PC-9 (cell line): ENCODE measurements around the gene DCHS1. TPM values are rescaled to one million over a fixed set of nuclear protein-coding genes. Genes with fewer than 3 reads are reported as not detected.

ENCODE experiments used
- BruUV-seq: library from RNA; stranded (reverse); fragments of 400-500 nt; replicated peaks from 2 replicates; lab custom pipeline; 2021; lab: Mats Ljungman, UMichigan
- CTCF ChIA-PET: fragments of 300-600 bp; sonication (Branson Sonifier 250); formaldehyde crosslinking; loops from one replicate; lab custom pipeline; 2022; ENCODE audit warnings: antibody characterized with exemption; lab: Charles Lee
- POLR2A ChIA-PET: fragments of 300-600 bp; sonication (Branson Sonifier 250); formaldehyde crosslinking; loops from one replicate; lab custom pipeline; 2022; ENCODE audit warnings: antibody characterized with exemption; ENCODE audit not compliant: unreplicated experiment; lab: Charles Lee
- DNase-seq, 2 experiments: peaks; one replicate each; pipeline versions ENCODE4 v3.0.0 to v3.0.0-alpha.2; 2015 to 2022; ENCODE audit warnings: mixed read lengths in 1 of 2
- H2AFZ ChIP-seq: fragments of 200-600 bp; sonication (generic); 2 replicates; pipeline ENCODE4 v1.8.1; 2017; ENCODE audit warnings: antibody characterized with exemption
- H3F3A ChIP-seq: fragments of 200-600 bp; sonication (generic); 2 replicates; pipeline ENCODE4 v1.8.1; 2017; ENCODE audit warnings: antibody characterized with exemption, mild to moderate bottlenecking, low read depth; ENCODE audit not compliant: insufficient read depth
- H3K27ac ChIP-seq: fragments of 200-600 bp; sonication (generic); 2 replicates; pipeline ENCODE4 v1.6.1; 2016; ENCODE audit warnings: mixed run types
- H3K27me3 ChIP-seq: fragments of 200-600 bp; sonication (generic); 2 replicates; pipeline ENCODE4 v1.6.1; 2016; ENCODE audit warnings: low read depth, mixed run types; ENCODE audit not compliant: insufficient read depth
- H3K36me3 ChIP-seq: fragments of 200-600 bp; sonication (generic); 2 replicates; pipeline ENCODE4 v1.6.1; 2016; ENCODE audit warnings: low read depth, mixed run types
- H3K4me1 ChIP-seq: fragments of 200-600 bp; sonication (generic); replicated peaks from 2 replicates; pipeline ENCODE4 v1.6.1; 2016; ENCODE audit warnings: mixed run types; ENCODE audit not compliant: insufficient read depth
- H3K4me2 ChIP-seq: fragments of 200-600 bp; sonication (generic); 2 replicates; pipeline ENCODE4 v1.6.1; 2017; ENCODE audit warnings: mixed run types
- H3K4me3 ChIP-seq: fragments of 200-600 bp; sonication (generic); 2 replicates; pipeline ENCODE4 v1.6.1; 2016; ENCODE audit warnings: mixed run types
- H3K79me2 ChIP-seq: fragments of 200-600 bp; sonication (generic); 2 replicates; pipeline ENCODE4 v1.6.1; 2017; ENCODE audit warnings: low read depth, mixed run types
- H3K9me2 ChIP-seq: fragments of 200-600 bp; sonication (generic); 2 replicates; pipeline ENCODE4 v1.8.1; 2017; ENCODE audit warnings: mild to moderate bottlenecking; ENCODE audit not compliant: insufficient read depth
- H3K9me3 ChIP-seq: fragments of 200-600 bp; sonication (generic); 2 replicates; pipeline ENCODE4 v1.8.1; 2016; ENCODE audit warnings: low read depth; ENCODE audit not compliant: insufficient read depth
- H4K20me1 ChIP-seq: fragments of 200-600 bp; sonication (generic); 2 replicates; pipeline ENCODE4 v1.8.1; 2017; ENCODE audit not compliant: insufficient read depth
- EZH2 ChIP-seq: fragments of 200-600 bp; sonication (generic); IDR thresholded peaks from 2 replicates; pipeline ENCODE4 v1.8.0; 2017; ENCODE audit warnings: antibody characterized with exemption, low read depth
- intact Hi-C: fragments of 100-400 bp; cut with micrococcal nuclease; formaldehyde crosslinking; loops from one replicate; pipeline ENCODE4 v1.10.0; 2022; ENCODE audit not compliant: unreplicated experiment
- total RNA-seq: library from RNA; stranded (reverse); gene quantifications from 2 replicates; pipeline ENCODE4 v1.2.3, GENCODE V29; 2021
- TF ChIP-seq, protein P1 (sequence below): fragments of 200-600 bp; sonication (generic); conservative IDR thresholded peaks from 2 replicates; pipeline ENCODE4 v1.6.1; 2017; ENCODE audit warnings: mixed run types, antibody characterized with exemption, mild to moderate bottlenecking, moderate library complexity

DCHS1 gene
- total RNA-seq, 1 experiment from 2014 or later = 0.22 TPM

DNA sequence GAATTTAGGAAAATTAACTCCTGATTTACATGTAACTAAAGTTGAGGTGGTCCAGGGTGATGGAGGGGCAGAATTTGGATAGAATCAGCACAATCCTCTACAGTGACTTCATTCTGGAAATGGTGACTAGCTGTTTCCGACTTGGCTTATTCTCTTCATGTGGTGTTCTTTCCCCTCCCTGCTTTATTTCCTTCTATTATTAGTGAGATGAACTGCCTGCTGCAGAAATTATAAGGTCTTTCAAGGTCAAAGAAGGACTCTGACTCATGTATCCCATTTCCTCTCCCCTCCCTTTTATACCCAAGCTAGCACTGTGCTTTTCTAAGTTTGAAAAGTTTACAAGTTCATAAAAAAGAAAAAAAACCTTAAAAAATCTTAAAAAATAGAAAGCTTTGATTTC, 39.8 kb upstream of the DCHS1 start:
- no peaks in the 10 kb centered on the region for H3K27me3 ChIP-seq
- no peaks in the 10 kb centered on the region for H3K79me2 ChIP-seq
- no peaks in the 10 kb centered on the region for H3K9me2 ChIP-seq
- H3F3A ChIP-seq = no peaks in the 10 kb centered on the region
- BruUV-seq = no TSS peak
- intact Hi-C loops = no loop called here
- H3K27ac ChIP-seq = no peak overlapping the region
- H2AFZ ChIP-seq = no peak overlapping the region
- H3K4me3 ChIP-seq = no peak overlapping the region
- no peak overlapping the region for H3K4me2 ChIP-seq
- CTCF ChIA-PET = no interaction called here
- TF ChIP-seq EZH2 = no peak
- TF ChIP-seq, protein P1, sequence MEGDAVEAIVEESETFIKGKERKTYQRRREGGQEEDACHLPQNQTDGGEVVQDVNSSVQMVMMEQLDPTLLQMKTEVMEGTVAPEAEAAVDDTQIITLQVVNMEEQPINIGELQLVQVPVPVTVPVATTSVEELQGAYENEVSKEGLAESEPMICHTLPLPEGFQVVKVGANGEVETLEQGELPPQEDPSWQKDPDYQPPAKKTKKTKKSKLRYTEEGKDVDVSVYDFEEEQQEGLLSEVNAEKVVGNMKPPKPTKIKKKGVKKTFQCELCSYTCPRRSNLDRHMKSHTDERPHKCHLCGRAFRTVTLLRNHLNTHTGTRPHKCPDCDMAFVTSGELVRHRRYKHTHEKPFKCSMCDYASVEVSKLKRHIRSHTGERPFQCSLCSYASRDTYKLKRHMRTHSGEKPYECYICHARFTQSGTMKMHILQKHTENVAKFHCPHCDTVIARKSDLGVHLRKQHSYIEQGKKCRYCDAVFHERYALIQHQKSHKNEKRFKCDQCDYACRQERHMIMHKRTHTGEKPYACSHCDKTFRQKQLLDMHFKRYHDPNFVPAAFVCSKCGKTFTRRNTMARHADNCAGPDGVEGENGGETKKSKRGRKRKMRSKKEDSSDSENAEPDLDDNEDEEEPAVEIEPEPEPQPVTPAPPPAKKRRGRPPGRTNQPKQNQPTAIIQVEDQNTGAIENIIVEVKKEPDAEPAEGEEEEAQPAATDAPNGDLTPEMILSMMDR = no peak
- no peaks in the 10 kb centered on the region for H3K9me3 ChIP-seq
- no peaks in the 10 kb centered on the region for H4K20me1 ChIP-seq
- POLR2A ChIA-PET = no interaction called here
- H3K36me3 ChIP-seq = no peaks in the 10 kb centered on the region
- H3K4me1 ChIP-seq = no peaks in the 10 kb centered on the region
- no peak for DNase-seq

- Histone ChIP-seq H3K36me3 (no peaks in the 10 kb centered on the region), H3K27me3 (no peaks in the 10 kb centered on the region), H3K4me1 (no peaks in the 10 kb centered on the region), H2AFZ (no peak overlapping the region), H3K9me3 (no peaks in the 10 kb centered on the region), H3K4me3 (no peak overlapping the region), H3F3A (no peaks in the 10 kb centered on the region), H3K79me2 (no peaks in the 10 kb centered on the region), H4K20me1 (no peaks in the 10 kb centered on the region), H3K9me2 (no peaks in the 10 kb centered on the region), H3K4me2 (no peak overlapping the region), H3K27ac (no peak overlapping the region)
- no TSS peak for BruUV-seq
- TF ChIP-seq, protein P1 = no peak
- no peak for TF ChIP-seq EZH2
- ChIA-PET POLR2A (interaction anchor here (0.6 kb wide), 1 partner anchor 87 kb away, joined by 4 read pairs; no protein-coding TSS in a partner anchor), CTCF (no interaction called here)
- no peak for DNase-seq
- intact Hi-C loops = no loop called here
Observed at GRCh38 chr11:6694229-6694535, 38.6 kb upstream of the DCHS1 start.

- ChIA-PET POLR2A (no interaction called here), CTCF (no interaction called here)
- TF ChIP-seq, protein P1 = no peak
- TF ChIP-seq EZH2 = no peak
- DNase-seq = peak in 1 of 2 experiments; percentile 6
- Histone ChIP-seq H3K9me2 (no peaks in the 10 kb centered on the region), H3K4me1 (no peaks in the 10 kb centered on the region), H3F3A (no peaks in the 10 kb centered on the region), H3K27me3 (no peaks in the 10 kb centered on the region), H3K4me3 (no peak overlapping the region), H2AFZ (no peak overlapping the region), H3K27ac (no peak overlapping the region), H3K79me2 (no peaks in the 10 kb centered on the region), H3K9me3 (no peaks in the 10 kb centered on the region), H4K20me1 (no peaks in the 10 kb centered on the region), H3K36me3 (no peaks in the 10 kb centered on the region), H3K4me2 (no peak overlapping the region)
- no TSS peak for BruUV-seq
- intact Hi-C loops = no loop called here
Observed at GRCh38 chr11:6693342-6694228, 38.0 kb upstream of the DCHS1 start.
